HG02642 (cell line): Measurements from ENCODE around the gene WDR81.

Source experiments
- ATAC-seq: cut with Tn5 transposase; IDR thresholded peaks from one replicate; pipeline ENCODE4 v1.9.1; 2021; ENCODE audit warnings: mild to moderate bottlenecking; ENCODE audit not compliant: unreplicated experiment, poor library complexity

Gene WDR81

DNA sequence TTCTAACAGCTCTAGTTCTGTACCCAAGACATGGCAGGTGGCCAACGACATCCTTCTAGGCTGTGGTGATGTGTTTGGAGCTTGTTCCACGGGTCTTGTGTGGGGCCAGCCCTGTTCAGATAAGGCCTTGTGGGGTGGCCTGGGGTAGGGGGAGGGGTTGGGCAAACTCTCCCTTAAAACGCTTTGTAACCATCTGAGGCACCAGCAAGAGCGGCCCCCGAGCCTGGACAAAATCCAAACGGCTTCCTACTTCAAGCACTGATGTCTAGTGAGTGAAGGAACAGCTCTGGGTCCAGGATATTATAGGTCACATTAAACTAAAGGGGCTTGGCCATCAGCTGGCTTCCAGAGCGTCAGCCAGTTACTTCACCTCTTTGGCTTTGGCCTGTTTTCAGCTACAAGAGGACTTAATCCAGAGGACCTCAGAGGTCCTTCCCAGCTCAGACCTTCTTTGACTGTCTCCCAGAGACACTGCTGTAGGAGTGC lies 49.2 kb downstream of the WDR81 start:
- ATAC-seq = no peak

DNA sequence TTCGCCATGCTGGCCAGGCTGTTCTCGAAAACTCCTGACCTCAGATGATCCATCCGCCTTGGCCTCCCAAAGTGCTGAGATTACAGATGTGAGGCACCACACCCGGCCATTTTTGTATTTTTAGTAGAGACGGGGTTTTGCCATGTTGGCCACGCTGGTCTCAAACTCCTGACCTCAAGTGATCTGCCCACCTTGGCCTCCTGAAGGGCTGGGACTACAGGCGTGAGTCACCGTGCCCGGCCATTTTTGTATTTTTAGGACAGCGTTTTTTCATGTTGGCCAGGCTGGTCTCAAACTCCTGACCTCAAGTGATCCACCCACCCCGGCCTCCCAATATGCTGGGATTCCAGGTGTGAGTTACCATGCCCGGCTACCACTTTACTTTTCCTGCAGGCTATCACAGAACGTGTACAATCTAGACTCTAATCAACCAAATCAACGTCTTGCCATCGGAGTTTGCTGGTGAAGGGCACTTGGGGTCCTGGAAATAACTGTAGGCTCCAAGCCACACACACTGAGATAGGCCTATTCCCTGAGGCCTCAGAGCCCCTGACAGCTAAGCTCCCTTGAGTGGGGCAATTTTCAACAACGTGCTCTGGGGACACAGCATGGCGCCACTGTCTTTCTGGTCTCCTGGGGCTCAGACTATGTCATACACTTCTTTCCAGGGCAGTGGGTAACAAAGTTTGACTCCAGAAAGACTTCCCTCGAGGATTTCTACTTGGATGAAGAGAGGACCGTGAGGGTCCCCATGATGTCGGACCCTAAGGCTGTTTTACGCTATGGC lies 50.1 kb downstream of the WDR81 start:
- no peak for ATAC-seq

DNA sequence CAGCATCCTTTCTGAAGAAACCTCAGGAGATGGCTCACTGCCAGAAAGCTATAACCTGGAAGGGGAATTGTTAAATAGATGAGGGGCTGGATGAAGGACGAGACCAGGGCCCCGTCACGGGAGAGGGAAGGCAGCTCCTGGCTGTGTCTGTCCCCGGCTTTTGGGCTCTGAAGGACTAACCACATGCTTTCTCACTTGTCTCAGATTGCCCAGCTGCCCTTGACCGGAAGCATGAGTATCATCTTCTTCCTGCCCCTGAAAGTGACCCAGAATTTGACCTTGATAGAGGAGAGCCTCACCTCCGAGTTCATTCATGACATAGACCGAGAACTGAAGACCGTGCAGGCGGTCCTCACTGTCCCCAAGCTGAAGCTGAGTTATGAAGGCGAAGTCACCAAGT lies 51.8 kb downstream of the WDR81 start:
- no peak for ATAC-seq

DNA sequence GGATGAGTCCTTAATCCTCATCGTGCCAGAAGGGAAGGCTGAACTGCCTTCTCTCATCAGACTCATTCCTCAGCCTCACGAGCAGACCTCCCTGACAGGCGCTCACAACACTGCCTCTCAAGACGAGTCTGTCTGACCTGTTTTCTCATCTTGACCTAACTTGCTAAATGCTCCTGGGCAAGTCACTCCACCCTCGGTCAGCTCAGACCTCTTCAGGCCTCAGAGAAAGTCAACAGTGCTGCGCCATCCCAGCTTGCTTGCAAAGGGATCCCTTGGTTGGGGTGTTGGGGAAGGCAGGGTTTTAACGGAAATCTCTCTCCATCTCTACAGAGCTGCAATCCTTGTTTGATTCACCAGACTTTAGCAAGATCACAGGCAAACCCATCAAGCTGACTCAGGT lies 52.4 kb downstream of the WDR81 start:
- no peak for ATAC-seq

DNA sequence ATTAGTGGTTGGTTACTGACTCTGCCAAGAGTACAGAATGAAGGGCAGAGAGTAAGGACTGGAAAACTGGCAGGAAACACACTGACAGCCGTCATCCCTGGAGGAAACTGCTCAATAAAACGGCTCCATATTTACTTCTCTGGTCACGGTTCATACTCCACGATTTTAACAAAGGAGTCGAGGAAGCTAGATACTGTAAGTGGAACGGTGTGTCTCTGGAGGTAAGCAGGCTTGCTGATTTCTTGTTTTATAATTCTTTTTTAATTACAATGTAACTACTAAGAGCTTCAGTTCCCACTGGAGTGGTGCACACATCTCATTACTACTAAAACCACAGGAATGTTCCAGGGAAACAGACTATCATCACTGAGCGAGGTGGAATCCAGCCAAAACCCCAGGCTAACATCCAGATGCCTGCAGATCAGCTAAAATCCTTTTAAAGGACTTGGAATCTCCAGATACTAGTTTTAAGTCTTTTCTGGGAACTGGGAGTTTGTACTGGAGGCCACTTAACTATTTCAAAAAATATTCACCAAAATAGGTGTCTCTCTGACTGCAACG lies 55.1 kb downstream of the WDR81 start:
- no peak for ATAC-seq

DNA sequence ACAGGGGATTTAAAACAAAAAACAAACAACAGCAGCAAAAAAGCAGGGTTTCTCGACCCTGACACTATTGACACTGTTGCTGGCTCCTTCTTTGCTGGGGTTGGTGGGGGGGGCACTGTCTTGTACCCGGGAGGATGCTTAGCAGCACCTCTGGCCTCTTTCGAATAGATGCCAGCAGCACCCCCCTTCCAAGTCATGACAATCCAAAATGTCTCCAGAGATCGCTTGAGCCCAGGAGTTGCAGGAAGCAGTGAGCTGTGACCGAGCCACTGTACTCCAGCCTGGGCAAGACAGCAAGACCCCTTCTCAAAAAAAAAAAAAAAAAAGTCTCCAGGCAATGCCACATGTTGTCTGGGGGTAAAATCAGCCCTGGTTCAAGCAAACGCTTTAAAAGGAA lies 57.7 kb downstream of the WDR81 start:
- ATAC-seq = no peak

DNA sequence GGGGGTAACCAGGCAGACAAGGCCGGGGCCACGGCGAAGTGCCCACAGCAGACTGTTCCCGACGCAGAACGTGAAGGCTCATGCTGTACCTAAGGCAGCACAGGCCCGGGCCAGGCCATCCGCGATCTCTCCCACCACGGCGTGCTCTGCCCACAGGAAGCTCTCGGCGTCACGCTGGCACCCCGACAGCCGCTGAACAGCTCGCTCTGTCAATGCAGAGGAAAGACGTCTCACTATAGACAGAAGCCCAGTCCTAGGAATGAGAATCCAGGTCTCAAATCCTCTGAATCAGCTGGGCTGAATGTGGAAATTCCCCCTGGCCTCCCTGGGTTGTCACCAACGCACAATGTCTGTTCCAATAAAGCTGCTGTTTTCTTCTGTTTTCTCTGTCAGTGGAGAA lies 58.8 kb downstream of the WDR81 start:
- no peak for ATAC-seq

DNA sequence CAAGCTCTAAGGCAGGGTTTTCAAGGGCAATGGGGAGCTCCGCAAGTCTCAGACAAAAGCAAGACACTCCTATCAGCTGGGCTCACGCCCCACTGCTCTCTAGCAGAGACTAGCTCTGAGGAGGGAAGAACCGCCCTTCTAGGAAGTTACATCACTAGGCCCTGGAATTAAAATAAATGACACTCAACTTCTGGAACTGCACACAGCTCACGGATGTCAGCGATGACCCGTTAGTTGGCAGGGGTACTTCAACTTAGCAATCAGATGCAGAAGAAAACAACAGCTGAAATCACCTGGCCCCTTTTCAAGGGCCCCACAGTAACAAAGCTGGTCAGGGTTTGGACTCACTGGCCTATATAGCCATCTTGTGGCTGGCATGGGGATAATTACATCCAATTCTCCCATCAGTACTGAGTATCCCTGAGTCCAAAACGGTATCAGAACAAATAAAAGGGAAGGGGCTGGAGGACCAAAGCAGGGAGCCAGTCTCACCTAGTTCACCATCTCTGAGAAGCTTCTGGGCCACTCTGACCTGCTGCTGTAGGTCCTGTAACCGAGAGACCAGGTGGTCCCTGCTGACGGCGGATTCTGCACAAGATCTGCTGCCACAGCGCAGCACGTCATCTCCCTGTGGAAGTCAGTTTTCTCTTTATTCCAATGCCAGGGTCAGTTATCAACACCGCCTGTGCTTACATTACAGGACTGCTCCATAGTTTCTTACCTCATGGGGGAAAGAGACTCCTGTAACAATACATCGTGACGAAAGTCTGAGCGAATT lies 59.5 kb downstream of the WDR81 start:
- ATAC-seq = no peak

DNA sequence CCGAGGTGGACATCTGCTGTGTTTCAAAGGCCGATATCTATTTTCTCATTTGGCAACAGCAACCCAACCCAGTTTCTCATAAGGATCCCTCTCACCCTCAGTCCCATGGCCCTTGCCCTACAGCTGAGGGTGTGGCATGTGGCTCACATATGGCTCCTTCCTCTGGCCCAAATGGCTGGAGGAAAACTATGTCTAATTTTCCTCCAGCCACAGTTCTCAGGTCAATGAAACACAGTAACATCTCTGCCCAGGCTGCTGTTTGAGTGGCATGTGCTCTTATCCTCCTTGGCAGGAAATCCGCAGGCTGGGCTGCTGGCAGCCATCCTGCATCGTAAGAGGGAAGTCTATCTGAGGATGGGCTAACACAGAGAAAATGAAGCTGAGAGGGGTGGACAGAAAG lies 61.4 kb downstream of the WDR81 start:
- ATAC-seq = no peak

DNA sequence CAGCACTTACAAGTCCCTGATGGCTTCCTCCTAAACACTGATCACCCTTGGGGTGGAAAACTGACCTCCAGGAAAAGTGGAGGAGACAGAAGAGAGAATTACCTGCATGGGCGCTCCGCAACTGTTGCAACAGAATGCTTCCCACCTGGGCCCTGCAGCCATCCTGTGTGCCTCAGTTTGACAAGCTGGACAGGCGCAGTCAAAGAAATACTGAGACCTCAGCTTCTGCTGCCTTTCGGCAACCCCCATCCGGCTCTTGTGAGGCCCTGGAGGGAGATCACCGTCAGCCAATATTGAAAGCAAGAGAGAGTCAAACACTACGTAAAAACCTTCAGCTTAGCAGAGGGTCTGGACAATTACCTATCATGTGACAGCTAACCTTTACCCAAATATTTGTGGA lies 62.2 kb downstream of the WDR81 start:
- ATAC-seq = no peak

DNA sequence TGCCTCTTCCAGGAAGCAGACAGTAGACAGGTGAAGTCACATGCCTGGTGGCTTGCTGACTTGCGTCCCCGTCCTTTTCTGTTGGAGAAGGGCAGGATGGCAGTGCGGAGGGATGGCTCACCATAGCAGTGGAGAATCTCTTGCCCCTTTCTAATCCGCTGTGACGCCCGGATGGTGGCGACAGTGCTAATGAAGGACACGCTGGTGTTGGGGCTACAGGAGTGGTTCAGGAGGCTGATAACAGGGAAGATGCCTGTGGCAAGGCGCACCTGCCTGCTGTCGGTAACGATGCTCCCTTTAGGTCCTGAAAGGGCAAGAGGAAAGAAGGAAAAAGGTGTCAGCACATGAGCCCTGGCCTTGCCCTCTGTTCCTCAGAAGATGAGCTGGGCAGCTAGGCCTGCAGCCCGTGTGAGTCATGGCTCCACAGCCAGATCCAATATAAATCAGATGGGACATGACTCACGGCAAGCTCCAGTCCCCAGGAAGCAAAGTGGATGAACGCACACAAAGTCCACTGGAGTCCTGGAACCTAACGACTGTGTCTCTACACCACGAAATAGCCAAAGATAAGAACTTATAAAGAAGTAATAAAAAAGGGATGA lies 62.9 kb downstream of the WDR81 start:
- no peak for ATAC-seq
